ENCODE results near the gene SLAMF1.
"Not testable (repeated sequence)": the region's sequence is repeated elsewhere in the genome, so short reads cannot be mapped to it uniquely, and the experiment has no call there.

The SLAMF1 gene

DNA sequence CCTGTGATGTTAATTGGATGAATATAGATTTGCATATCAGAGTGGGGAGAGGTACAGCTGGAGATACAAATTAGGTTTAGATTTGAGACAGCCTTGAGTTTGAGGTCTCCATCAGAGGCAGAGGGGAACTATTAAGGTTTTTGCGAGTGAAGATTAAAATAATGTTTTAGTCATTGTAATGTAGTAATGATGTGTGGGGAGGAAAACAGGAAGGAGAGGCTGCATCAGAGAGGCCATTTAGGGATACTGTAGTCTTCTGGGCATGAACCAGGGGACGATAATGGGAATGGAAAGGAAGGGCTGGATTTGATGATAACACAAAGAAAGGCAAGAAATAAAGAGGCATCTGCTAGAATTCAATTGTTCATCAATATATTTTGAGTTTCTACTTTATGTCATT is 77.0 kb downstream of the SLAMF1 start:
- Histone ChIP-seq H3K4me3 (replicated peaks; ENCODE audit: low read depth, low read length) (no peak overlapping the region), H3K36me3 (ENCODE audit: control insufficient read depth, insufficient read depth, low read length) (no peaks in the 10 kb centered on the region), H3K27me3 (replicated peaks; ENCODE audit: control insufficient read depth, insufficient read depth, low read length) (no peaks in the 10 kb centered on the region)
- no peak for DNase-seq (ENCODE audit: extremely low read depth, insufficient read length)
- TF ChIP-seq CTCF (IDR thresholded peaks at IDR 0.05; ENCODE audit: insufficient read depth, low read length, poor library complexity, severe bottlenecking): no peak

DNA sequence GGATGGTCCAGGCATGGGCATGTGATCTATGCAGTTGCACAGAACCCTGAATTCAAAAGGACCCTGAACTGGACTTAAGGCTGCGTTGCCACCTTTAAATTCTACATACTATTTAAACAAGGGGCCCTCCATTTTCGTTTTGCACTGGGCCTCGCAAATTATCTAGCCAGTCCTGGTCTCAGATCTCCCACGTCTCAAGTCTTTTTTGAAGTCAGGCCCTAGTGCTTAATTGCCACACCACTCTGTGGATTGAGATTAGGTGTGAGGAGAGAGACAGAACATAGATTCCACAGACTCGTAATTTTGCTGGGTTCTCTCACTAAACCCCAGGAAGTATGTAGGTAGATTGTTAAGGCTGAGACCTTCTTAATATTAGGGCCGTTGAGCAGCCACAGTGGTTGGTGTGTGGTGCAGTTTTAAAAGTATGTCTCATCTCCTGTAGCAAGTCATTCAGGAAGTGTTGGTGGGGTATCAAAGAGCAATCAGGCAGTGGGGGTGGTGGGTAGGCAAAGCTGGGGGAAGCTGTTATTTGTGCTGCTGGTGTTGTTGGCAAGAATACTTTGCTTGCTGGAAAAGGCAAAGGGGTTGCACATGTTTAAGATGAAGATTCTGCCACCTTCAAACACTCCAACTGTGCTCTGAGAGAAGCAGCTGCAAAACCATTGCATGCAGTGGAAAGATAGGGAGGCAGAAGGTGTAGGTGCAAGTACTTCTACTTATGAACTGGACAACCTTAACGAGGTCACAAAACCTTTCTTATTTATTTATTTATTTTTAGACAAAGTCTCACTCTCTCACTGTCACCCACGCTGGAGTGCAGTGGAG is 78.8 kb downstream of the SLAMF1 start:
- Histone ChIP-seq H3K36me3 (ENCODE audit: control insufficient read depth, insufficient read depth, low read length) (no peaks in the 10 kb centered on the region), H3K27me3 (replicated peaks; ENCODE audit: control insufficient read depth, insufficient read depth, low read length) (no peaks in the 10 kb centered on the region), H3K4me3 (replicated peaks; ENCODE audit: low read depth, low read length) (no peak overlapping the region)
- DNase-seq (ENCODE audit: extremely low read depth, insufficient read length): no peak
- TF ChIP-seq CTCF (IDR thresholded peaks at IDR 0.05; ENCODE audit: insufficient read depth, low read length, poor library complexity, severe bottlenecking): no peak

GRCh38 chr1:160567341-160567740 is 79.5 kb downstream of the SLAMF1 start:
- DNase-seq (ENCODE audit: extremely low read depth, insufficient read length): no peak
- Histone ChIP-seq H3K36me3 (ENCODE audit: control insufficient read depth, insufficient read depth, low read length) (no peaks in the 10 kb centered on the region), H3K27me3 (replicated peaks; ENCODE audit: control insufficient read depth, insufficient read depth, low read length) (no peaks in the 10 kb centered on the region), H3K4me3 (replicated peaks; ENCODE audit: low read depth, low read length) (no peak overlapping the region)
- TF ChIP-seq CTCF (IDR thresholded peaks at IDR 0.05; ENCODE audit: insufficient read depth, low read length, poor library complexity, severe bottlenecking): no peak

- no peak overlapping the region for H3K4me3 ChIP-seq (replicated peaks; ENCODE audit: low read depth, low read length)
- TF ChIP-seq CTCF (IDR thresholded peaks at IDR 0.05; ENCODE audit: insufficient read depth, low read length, poor library complexity, severe bottlenecking): no peak
Observed at GRCh38 chr1:160565564-160565963, 81.3 kb downstream of the SLAMF1 start.

GRCh38 chr1:160563230-160563629 is 83.6 kb downstream of the SLAMF1 start:
- not testable (repeated sequence) for DNase-seq (ENCODE audit: extremely low read depth, insufficient read length); H3K4me3 ChIP-seq (replicated peaks; ENCODE audit: low read depth, low read length); H3K36me3 ChIP-seq (ENCODE audit: control insufficient read depth, insufficient read depth, low read length); H3K27me3 ChIP-seq (replicated peaks; ENCODE audit: control insufficient read depth, insufficient read depth, low read length)

More at GRCh38 chr1:160565564-160565963, 81.3 kb downstream of the SLAMF1 start:
- Histone ChIP-seq H3K36me3 (ENCODE audit: control insufficient read depth, insufficient read depth, low read length) (no peaks in the 10 kb centered on the region), H3K27me3 (replicated peaks; ENCODE audit: control insufficient read depth, insufficient read depth, low read length) (no peaks in the 10 kb centered on the region)
- no peak for DNase-seq (ENCODE audit: extremely low read depth, insufficient read length)

- H3K36me3 ChIP-seq (ENCODE audit: control insufficient read depth, insufficient read depth, low read length); H3K4me3 ChIP-seq (replicated peaks; ENCODE audit: low read depth, low read length); H3K27me3 ChIP-seq (replicated peaks; ENCODE audit: control insufficient read depth, insufficient read depth, low read length); DNase-seq (ENCODE audit: extremely low read depth, insufficient read length): not testable (repeated sequence)
Observed at GRCh38 chr1:160562745-160563144, 84.1 kb downstream of the SLAMF1 start.

DNA sequence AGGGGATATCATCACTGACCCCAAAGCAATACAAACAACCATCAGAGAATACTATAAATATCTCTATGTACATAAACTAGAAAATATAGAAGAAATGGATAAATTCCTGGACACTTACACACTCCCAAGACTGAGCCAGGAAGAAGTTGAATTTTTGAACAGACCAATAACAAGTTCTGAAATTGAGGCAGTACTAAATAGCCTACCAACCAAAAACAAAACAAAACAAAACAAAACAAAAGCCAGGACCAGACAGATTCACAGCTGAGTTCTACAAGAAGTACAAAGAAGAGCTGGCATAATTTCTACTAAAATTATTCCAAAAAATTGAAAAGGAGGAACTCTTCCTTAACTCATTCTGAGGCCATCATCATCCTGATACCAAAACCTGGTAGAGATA is 86.0 kb downstream of the SLAMF1 start:
- H3K27me3 ChIP-seq (replicated peaks; ENCODE audit: control insufficient read depth, insufficient read depth, low read length): no peaks in the 10 kb centered on the region
- no peak overlapping the region for H3K4me3 ChIP-seq (replicated peaks; ENCODE audit: low read depth, low read length)
- H3K36me3 ChIP-seq (ENCODE audit: control insufficient read depth, insufficient read depth, low read length): no peaks in the 10 kb centered on the region
- no peak for TF ChIP-seq CTCF (IDR thresholded peaks at IDR 0.05; ENCODE audit: insufficient read depth, low read length, poor library complexity, severe bottlenecking)
- DNase-seq (ENCODE audit: extremely low read depth, insufficient read length): no peak
